DOHH2 (cell line): ENCODE results near the gene PAF1.

Source experiments
- EZH2phosphoT487 ChIP-seq: fragments of 200-600 bp; sonication (generic); IDR thresholded peaks from 2 replicates; pipeline ENCODE4 v1.6.1; 2017; ENCODE audit warnings: borderline replicate concordance, mild to moderate bottlenecking, antibody characterized with exemption, low read length, moderate library complexity, mixed read lengths
- TF ChIP-seq, protein P1 (sequence below): fragments of 200-600 bp; sonication (generic); IDR thresholded peaks from one replicate; pipeline ENCODE4 v1.5.1; 2014; ENCODE audit warnings: antibody characterized with exemption, mild to moderate bottlenecking, low read depth, low read length; ENCODE audit not compliant: poor library complexity, severe bottlenecking

DNA sequence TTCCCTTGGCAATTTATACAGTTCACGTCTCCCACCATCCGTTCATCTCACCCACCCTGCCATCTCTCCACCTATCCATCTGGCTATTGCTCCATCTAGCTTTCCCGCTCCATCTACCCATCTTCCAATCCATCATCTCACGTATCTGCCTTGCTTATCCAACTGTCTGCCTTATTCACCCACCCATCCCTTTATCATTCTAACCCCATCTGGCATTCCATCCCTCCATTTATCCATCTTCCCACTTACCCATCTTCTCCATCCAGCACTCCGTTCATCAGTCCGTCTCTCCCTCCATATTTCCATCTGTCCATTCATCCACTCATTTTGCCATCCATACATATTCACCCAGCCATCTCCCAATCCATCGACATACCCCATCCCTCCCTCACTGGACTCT, 34.8 kb upstream of the PAF1 start:
- TF ChIP-seq, protein P1, sequence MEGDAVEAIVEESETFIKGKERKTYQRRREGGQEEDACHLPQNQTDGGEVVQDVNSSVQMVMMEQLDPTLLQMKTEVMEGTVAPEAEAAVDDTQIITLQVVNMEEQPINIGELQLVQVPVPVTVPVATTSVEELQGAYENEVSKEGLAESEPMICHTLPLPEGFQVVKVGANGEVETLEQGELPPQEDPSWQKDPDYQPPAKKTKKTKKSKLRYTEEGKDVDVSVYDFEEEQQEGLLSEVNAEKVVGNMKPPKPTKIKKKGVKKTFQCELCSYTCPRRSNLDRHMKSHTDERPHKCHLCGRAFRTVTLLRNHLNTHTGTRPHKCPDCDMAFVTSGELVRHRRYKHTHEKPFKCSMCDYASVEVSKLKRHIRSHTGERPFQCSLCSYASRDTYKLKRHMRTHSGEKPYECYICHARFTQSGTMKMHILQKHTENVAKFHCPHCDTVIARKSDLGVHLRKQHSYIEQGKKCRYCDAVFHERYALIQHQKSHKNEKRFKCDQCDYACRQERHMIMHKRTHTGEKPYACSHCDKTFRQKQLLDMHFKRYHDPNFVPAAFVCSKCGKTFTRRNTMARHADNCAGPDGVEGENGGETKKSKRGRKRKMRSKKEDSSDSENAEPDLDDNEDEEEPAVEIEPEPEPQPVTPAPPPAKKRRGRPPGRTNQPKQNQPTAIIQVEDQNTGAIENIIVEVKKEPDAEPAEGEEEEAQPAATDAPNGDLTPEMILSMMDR: no peak
- TF ChIP-seq EZH2phosphoT487: no peak
